Choroid plexus epithelial cell (primary cell): ENCODE results near the gene WBP2.

ENCODE experiments used
- DNase-seq: peaks from one replicate; pipeline ENCODE4 v3.0.0-alpha.2; 2010; ENCODE audit warnings: low read depth
- H3K4me3 ChIP-seq: 2 replicates; pipeline ENCODE4 v1.5.1; 2011; ENCODE audit warnings: low read depth, mild to moderate bottlenecking, control low read depth, low read length, moderate library complexity
- CTCF ChIP-seq: conservative IDR thresholded peaks from 2 replicates; pipeline ENCODE4 v1.5.1; 2011; ENCODE audit warnings: low read depth, mild to moderate bottlenecking, control low read depth, inconsistent platforms, low read length, moderate library complexity

WBP2 gene

DNA sequence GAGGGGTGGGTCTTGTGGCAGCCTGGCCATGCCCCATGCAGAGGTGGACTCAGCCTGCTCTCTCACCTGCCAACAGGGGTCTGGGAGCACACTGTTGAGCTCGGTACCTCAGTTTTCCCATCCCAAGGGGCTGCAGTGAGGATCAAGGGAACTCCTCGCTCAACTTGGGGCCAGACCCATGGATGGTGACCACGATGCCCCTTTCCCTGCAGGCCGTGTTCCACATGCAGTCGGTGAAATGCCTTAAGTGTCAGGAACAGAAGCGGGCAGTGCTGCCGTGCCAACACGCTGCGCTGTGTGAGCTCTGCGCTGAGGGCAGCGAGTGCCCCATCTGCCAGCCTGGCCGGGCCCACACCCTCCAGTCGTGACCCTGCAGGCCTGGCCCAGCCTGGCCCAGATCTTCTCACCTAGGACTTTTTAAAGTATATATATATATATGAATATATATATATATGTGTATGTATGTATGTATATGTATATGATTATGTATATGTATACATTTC, 31.0 kb downstream of the WBP2 start:
- H3K4me3 ChIP-seq: no peak overlapping the region
- DNase-seq: no peak
- TF ChIP-seq CTCF: no peak

- DNase-seq: no peak
- no peak for TF ChIP-seq CTCF
- no peak overlapping the region for H3K4me3 ChIP-seq
Measured at GRCh38 chr17:75823257-75824041, 31.7 kb downstream of the WBP2 start.

GRCh38 chr17:75822800-75823166, 32.4 kb downstream of the WBP2 start:
- no peak for TF ChIP-seq CTCF
- H3K4me3 ChIP-seq: no peak overlapping the region
- DNase-seq: no peak

- no peak overlapping the region for H3K4me3 ChIP-seq
- DNase-seq: no peak
- no peak for TF ChIP-seq CTCF
Measured at GRCh38 chr17:75822119-75822799, 32.9 kb downstream of the WBP2 start.

DNA sequence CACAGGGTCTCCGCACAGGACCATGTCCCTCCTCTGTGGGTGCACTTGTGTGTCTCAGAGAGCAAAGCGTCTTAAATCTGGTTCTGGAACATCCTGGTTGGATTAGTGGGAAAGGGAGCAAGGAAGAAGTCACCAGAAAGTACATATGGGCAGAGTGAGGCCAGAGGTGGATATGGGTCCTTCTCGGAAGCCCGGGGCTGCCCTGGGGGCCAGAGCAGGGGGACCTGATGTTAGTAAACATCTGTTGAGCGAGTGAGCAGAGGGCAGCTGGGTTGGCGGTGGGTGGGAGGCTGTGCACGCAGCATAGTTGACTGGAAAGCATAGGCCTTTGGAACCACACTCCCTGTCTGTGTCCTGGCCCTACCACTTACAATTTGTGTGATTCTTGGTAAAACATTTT, 33.6 kb downstream of the WBP2 start:
- DNase-seq: no peak
- TF ChIP-seq CTCF: no peak

DNA sequence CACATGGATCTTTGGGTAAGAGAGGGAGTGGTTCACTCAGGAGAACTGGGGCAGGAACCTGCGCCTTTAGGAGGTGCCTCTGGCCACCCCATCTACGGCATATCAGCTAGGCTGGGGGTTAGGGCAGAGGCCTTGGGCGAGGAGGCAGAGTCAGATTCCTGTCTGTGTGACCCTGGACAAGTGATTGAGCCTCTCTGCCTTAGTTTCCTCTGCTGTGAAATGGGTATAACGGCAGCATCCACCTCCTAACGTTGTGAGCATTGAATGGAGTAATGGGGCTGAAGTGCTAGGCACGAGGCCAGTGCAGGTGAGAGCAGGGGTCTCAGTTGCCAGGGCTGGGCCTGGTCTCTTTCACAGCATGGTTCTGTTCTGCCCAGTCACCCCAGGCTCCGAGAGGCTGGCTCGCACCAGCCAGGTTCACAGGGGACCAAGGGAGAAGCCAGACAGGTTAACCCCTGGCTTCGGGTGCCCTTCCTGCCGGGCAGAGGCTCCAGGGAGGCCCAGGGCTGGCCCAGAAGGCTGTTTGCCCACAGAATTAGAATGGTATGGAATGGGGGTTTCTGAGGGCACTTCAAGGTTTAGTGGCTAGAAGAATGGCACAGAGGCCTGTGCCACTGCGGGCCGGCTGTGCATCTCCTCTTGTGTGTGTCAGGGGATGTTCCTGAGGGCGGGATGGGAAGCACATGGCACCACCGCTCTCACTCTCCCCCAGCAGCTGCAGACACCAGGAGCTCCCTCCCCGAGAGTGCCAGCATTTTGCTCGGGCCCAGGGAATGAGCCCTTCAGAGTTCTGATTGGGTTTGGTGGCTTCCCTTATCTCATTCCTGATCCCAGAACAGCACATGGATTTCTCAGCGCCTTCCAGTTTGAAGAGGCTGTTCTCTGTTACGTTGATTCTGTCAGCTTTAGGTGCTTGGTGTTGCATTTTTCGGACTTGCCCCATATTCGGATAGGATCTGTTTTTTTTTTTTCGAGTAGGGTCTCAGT, 34.7 kb downstream of the WBP2 start:
- H3K4me3 ChIP-seq: no peak overlapping the region
- DNase-seq: no peak
- no peak for TF ChIP-seq CTCF

More for the DNA sequence above, 33.6 kb downstream of the WBP2 start:
- no peak overlapping the region for H3K4me3 ChIP-seq
